ACC112 (cell line): Measurements from ENCODE around the gene RSAD2.
"Not testable (repeated sequence)": the region's sequence is repeated elsewhere in the genome, so short reads cannot be mapped to it uniquely, and the experiment has no call there.

Source experiments
- H2AFZ ChIP-seq: fragments of 200-600 bp; sonication (generic); one replicate; pipeline ENCODE4 v1.6.0; 2017; ENCODE audit warnings: antibody characterized with exemption, low read length; ENCODE audit not compliant: unreplicated experiment
- H3K27ac ChIP-seq: fragments of 200-600 bp; sonication (generic); 2 replicates; pipeline ENCODE4 v1.5.1; 2014; ENCODE audit warnings: low read depth, mild to moderate bottlenecking, antibody characterized with exemption, low read length, moderate library complexity
- H3K27me3 ChIP-seq: fragments of 200-600 bp; sonication (generic); 2 replicates; pipeline ENCODE4 v1.6.1; 2014; ENCODE audit warnings: mild to moderate bottlenecking, antibody characterized with exemption, low read length, moderate library complexity, mixed read lengths; ENCODE audit not compliant: insufficient read depth
- H3K36me3 ChIP-seq: fragments of 200-600 bp; sonication (generic); 2 replicates; pipeline ENCODE4 v1.6.1; 2016; ENCODE audit warnings: mild to moderate bottlenecking, antibody characterized with exemption, low read length, moderate library complexity, mixed read lengths; ENCODE audit not compliant: insufficient read depth
- H3K4me1 ChIP-seq: fragments of 200-600 bp; sonication (generic); one replicate; pipeline ENCODE4 v1.6.1; 2016; ENCODE audit warnings: low read length, mixed read lengths; ENCODE audit not compliant: insufficient read depth, unreplicated experiment, control insufficient read depth
- H3K4me3 ChIP-seq: fragments of 200-600 bp; sonication (generic); 2 replicates; pipeline ENCODE4 v1.5.1; 2014; ENCODE audit warnings: mild to moderate bottlenecking, low read depth, low read length
- H3K79me2 ChIP-seq: fragments of 200-600 bp; sonication (generic); one replicate; pipeline ENCODE4 v1.6.0; 2016; ENCODE audit warnings: low read length; ENCODE audit not compliant: control insufficient read depth, unreplicated experiment, insufficient read depth

Gene RSAD2

GRCh38 chr2:6902581-6902980 lies 25.0 kb downstream of the RSAD2 start:
- H3K36me3 ChIP-seq, H3K4me3 ChIP-seq, H3K27me3 ChIP-seq, H3K27ac ChIP-seq, H2AFZ ChIP-seq, H3K4me1 ChIP-seq, H3K79me2 ChIP-seq: not testable (repeated sequence)

GRCh38 chr2:6905668-6906067 lies 28.1 kb downstream of the RSAD2 start:
- Histone ChIP-seq H3K27ac (no peak overlapping the region), H3K36me3 (no peaks in the 10 kb centered on the region), H3K4me1 (no peaks in the 10 kb centered on the region), H3K4me3 (no peak overlapping the region), H3K27me3 (peaks cover 3% of the 10 kb centered on the region; the same call in 1 of the 2 replicates), H3K79me2 (no peaks in the 10 kb centered on the region), H2AFZ (no peak overlapping the region)

- H3K4me3 ChIP-seq, result no peak overlapping the region
- no peaks in the 10 kb centered on the region for H3K79me2 ChIP-seq
- no peaks in the 10 kb centered on the region for H3K4me1 ChIP-seq
- H3K27ac ChIP-seq, result no peak overlapping the region
- H3K27me3 ChIP-seq, result peaks cover 3% of the 10 kb centered on the region; the same call in 1 of the 2 replicates
- no peaks in the 10 kb centered on the region for H3K36me3 ChIP-seq
- H2AFZ ChIP-seq, result no peak overlapping the region
Observed at GRCh38 chr2:6906165-6906741, 28.7 kb downstream of the RSAD2 start.

GRCh38 chr2:6908291-6908690 lies 30.7 kb downstream of the RSAD2 start:
- H3K4me3 ChIP-seq, result no peak overlapping the region
- no peaks in the 10 kb centered on the region for H3K36me3 ChIP-seq
- no peaks in the 10 kb centered on the region for H3K79me2 ChIP-seq
- no peak overlapping the region for H3K27ac ChIP-seq
- H3K4me1 ChIP-seq, result no peaks in the 10 kb centered on the region
- no peak overlapping the region for H2AFZ ChIP-seq
- peaks cover 3% of the 10 kb centered on the region; the same call in 1 of the 2 replicates for H3K27me3 ChIP-seq

GRCh38 chr2:6909431-6910385 lies 32.1 kb downstream of the RSAD2 start:
- Histone ChIP-seq H3K79me2 (no peaks in the 10 kb centered on the region), H3K27ac (no peak overlapping the region), H3K4me1 (no peaks in the 10 kb centered on the region), H2AFZ (no peak overlapping the region), H3K36me3 (no peaks in the 10 kb centered on the region), H3K27me3 (peaks cover 3% of the 10 kb centered on the region; the same call in 1 of the 2 replicates), H3K4me3 (no peak overlapping the region)

- Histone ChIP-seq H3K4me3 (no peak overlapping the region), H3K4me1 (peaks cover 4% of the 10 kb centered on the region), H3K27me3 (peaks cover 3% of the 10 kb centered on the region; the same call in 1 of the 2 replicates), H2AFZ (no peak overlapping the region), H3K36me3 (no peaks in the 10 kb centered on the region), H3K79me2 (no peaks in the 10 kb centered on the region), H3K27ac (no peak overlapping the region)
Observed at GRCh38 chr2:6911721-6912120, 34.1 kb downstream of the RSAD2 start.

GRCh38 chr2:6913415-6914157 lies 36.0 kb downstream of the RSAD2 start:
- Histone ChIP-seq H2AFZ (no peak overlapping the region), H3K27ac (no peak overlapping the region), H3K79me2 (no peaks in the 10 kb centered on the region)

GRCh38 chr2:6914828-6915227 lies 37.3 kb downstream of the RSAD2 start:
- Histone ChIP-seq H3K79me2 (peaks cover 4% of the 10 kb centered on the region), H3K27me3 (no peaks in the 10 kb centered on the region), H3K27ac (no peak overlapping the region), H3K36me3 (no peaks in the 10 kb centered on the region), H3K4me1 (peaks cover 6% of the 10 kb centered on the region), H2AFZ (no peak overlapping the region), H3K4me3 (no peak overlapping the region)

More at GRCh38 chr2:6913415-6914157, 36.0 kb downstream of the RSAD2 start:
- no peak overlapping the region for H3K4me3 ChIP-seq
- no peaks in the 10 kb centered on the region for H3K36me3 ChIP-seq
- no peaks in the 10 kb centered on the region for H3K27me3 ChIP-seq
- H3K4me1 ChIP-seq, result peaks cover 4% of the 10 kb centered on the region

- no peak overlapping the region for H3K27ac ChIP-seq
- no peak overlapping the region for H3K4me3 ChIP-seq
- peaks cover 4% of the 10 kb centered on the region for H3K79me2 ChIP-seq
- H3K27me3 ChIP-seq, result no peaks in the 10 kb centered on the region
- H2AFZ ChIP-seq, result no peak overlapping the region
- H3K36me3 ChIP-seq, result no peaks in the 10 kb centered on the region
- peaks cover 12% of the 10 kb centered on the region for H3K4me1 ChIP-seq
Observed at GRCh38 chr2:6915399-6915798, 37.8 kb downstream of the RSAD2 start.

GRCh38 chr2:6916224-6916623 lies 38.6 kb downstream of the RSAD2 start:
- H3K27ac ChIP-seq, result no peak overlapping the region

More at GRCh38 chr2:6916224-6916623, 38.6 kb downstream of the RSAD2 start:
- Histone ChIP-seq H3K79me2 (peaks cover 7% of the 10 kb centered on the region), H3K4me1 (peaks cover 20% of the 10 kb centered on the region), H2AFZ (no peak overlapping the region), H3K27me3 (no peaks in the 10 kb centered on the region), H3K4me3 (no peak overlapping the region), H3K36me3 (no peaks in the 10 kb centered on the region)
